GM06990 (cell line): ENCODE data around the gene ENKD1.

Experiments
- DNase-seq: peaks from one replicate; pipeline ENCODE4 v3.0.0-alpha.2; 2011; ENCODE audit not compliant: insufficient read length; ENCODE audit errors: extremely low read depth
- H3K27me3 ChIP-seq: replicated peaks from 2 replicates; pipeline ENCODE4 v1.6.0; 2011; ENCODE audit warnings: low read length; ENCODE audit not compliant: control insufficient read depth, insufficient read depth
- H3K36me3 ChIP-seq: 2 replicates; pipeline ENCODE4 v1.5.1; 2011; ENCODE audit warnings: low read length; ENCODE audit not compliant: control insufficient read depth, insufficient read depth
- H3K4me3 ChIP-seq: replicated peaks from 2 replicates; pipeline ENCODE4 v1.5.1; 2011; ENCODE audit warnings: low read depth, mild to moderate bottlenecking, control low read depth, low read length
- CTCF ChIP-seq: IDR thresholded peaks from 2 replicates; pipeline ENCODE4 v1.5.1; 2011; ENCODE audit warnings: low read length, control low read depth, mild to moderate bottlenecking, inconsistent platforms; ENCODE audit not compliant: insufficient read depth, poor library complexity, severe bottlenecking

Gene ENKD1

GRCh38 chr16:67709050-67709449, 42.5 kb upstream of the ENKD1 start:
- H3K27me3 ChIP-seq, result no peaks in the 10 kb centered on the region
- H3K4me3 ChIP-seq, result no peak overlapping the region
- DNase-seq, result no peak
- no peak for TF ChIP-seq CTCF
- H3K36me3 ChIP-seq, result no peaks in the 10 kb centered on the region

- H3K27me3 ChIP-seq, result no peaks in the 10 kb centered on the region
- H3K4me3 ChIP-seq, result no peak overlapping the region
- no peak for TF ChIP-seq CTCF
- H3K36me3 ChIP-seq, result no peaks in the 10 kb centered on the region
- DNase-seq, result no peak
Measured at GRCh38 chr16:67708368-67708771, 41.8 kb upstream of the ENKD1 start.

- no peak for TF ChIP-seq CTCF
- no peak for DNase-seq
- no peaks in the 10 kb centered on the region for H3K27me3 ChIP-seq
- no peak overlapping the region for H3K4me3 ChIP-seq
- H3K36me3 ChIP-seq, result no peaks in the 10 kb centered on the region
Measured at GRCh38 chr16:67707790-67708189, 41.2 kb upstream of the ENKD1 start.

GRCh38 chr16:67707210-67707609, 40.7 kb upstream of the ENKD1 start:
- Histone ChIP-seq H3K4me3 (no peak overlapping the region), H3K27me3 (no peaks in the 10 kb centered on the region), H3K36me3 (no peaks in the 10 kb centered on the region)
- TF ChIP-seq CTCF, result no peak
- no peak for DNase-seq

GRCh38 chr16:67704110-67704509, 37.6 kb upstream of the ENKD1 start:
- Histone ChIP-seq H3K36me3 (no peaks in the 10 kb centered on the region), H3K27me3 (no peaks in the 10 kb centered on the region), H3K4me3 (no peak overlapping the region)
- DNase-seq, result no peak
- no peak for TF ChIP-seq CTCF

- no peak for TF ChIP-seq CTCF
- no peak overlapping the region for H3K4me3 ChIP-seq
- no peaks in the 10 kb centered on the region for H3K27me3 ChIP-seq
- no peaks in the 10 kb centered on the region for H3K36me3 ChIP-seq
- no peak for DNase-seq
Measured at GRCh38 chr16:67703626-67704025, 37.1 kb upstream of the ENKD1 start.
